Measurements from ENCODE around the gene BUB1B.

BUB1B gene

GRCh38 chr15:40234783-40235182 is 73.9 kb downstream of the BUB1B start:
- no peak for TF ChIP-seq CTCF (IDR thresholded peaks at IDR 0.05)
- peaks cover 18% of the 10 kb centered on the region for H3K27me3 ChIP-seq
- peak overlapping the region; percentile 10 to 40 for H3K4me3 ChIP-seq (ENCODE audit: low read depth in 1 of 2, low read length in 1 of 2)
- peaks cover 31 to 44% of the 10 kb centered on the region in 2 experiments for H3K4me1 ChIP-seq (ENCODE audit: control insufficient read depth in 1 of 2, insufficient read depth in 1 of 2, low read depth in 1 of 2, low read length in 1 of 2)
- H3K36me3 ChIP-seq = no peaks in the 10 kb centered on the region
- no peaks in the 10 kb centered on the region for H3K9me3 ChIP-seq
- peak overlapping the region; percentile 81 for H3K27ac ChIP-seq

- Histone ChIP-seq H3K27ac (peak overlapping the region; percentile 81), H3K4me1 (ENCODE audit: control insufficient read depth in 1 of 2, insufficient read depth in 1 of 2, low read depth in 1 of 2, low read length in 1 of 2) (peaks cover 31 to 44% of the 10 kb centered on the region in 2 experiments), H3K4me3 (ENCODE audit: low read depth in 1 of 2, low read length in 1 of 2) (peak overlapping the region; percentile 10 to 40), H3K36me3 (no peaks in the 10 kb centered on the region), H3K9me3 (no peaks in the 10 kb centered on the region), H3K27me3 (peaks cover 23% of the 10 kb centered on the region)
- no peak for TF ChIP-seq CTCF (IDR thresholded peaks at IDR 0.05)
Measured at GRCh38 chr15:40235201-40235885, 74.5 kb downstream of the BUB1B start.

GRCh38 chr15:40238532-40239403 is 77.9 kb downstream of the BUB1B start, which contains the start of gene PAK6:
Gene PAK6, plus strand, starts transcription at chr15:40239063. Its CDS starts 25,723 bp downstream, at chr15:40264786.
- Histone ChIP-seq H3K4me1 (ENCODE audit: control insufficient read depth in 1 of 2, insufficient read depth in 1 of 2, low read depth in 1 of 2, low read length in 1 of 2) (peaks cover 28 to 35% of the 10 kb centered on the region in 2 experiments), H3K4me3 (ENCODE audit: low read depth in 1 of 2, low read length in 1 of 2) (peak within 1 kb of the TSS in 1 of 2 experiments; percentile 10), H3K9me3 (no peaks in the 10 kb centered on the region), H3K36me3 (no peaks in the 10 kb centered on the region), H3K27ac (no peak within 1 kb of the TSS), H3K27me3 (peaks cover 26% of the 10 kb centered on the region)
- TF ChIP-seq CTCF (IDR thresholded peaks at IDR 0.05) = no peak

- peaks cover 26% of the 10 kb centered on the region for H3K27me3 ChIP-seq
- peaks cover 23 to 29% of the 10 kb centered on the region in 2 experiments for H3K4me1 ChIP-seq (ENCODE audit: control insufficient read depth in 1 of 2, insufficient read depth in 1 of 2, low read depth in 1 of 2, low read length in 1 of 2)
- no peak overlapping the region for H3K27ac ChIP-seq
- H3K9me3 ChIP-seq = no peaks in the 10 kb centered on the region
- peak overlapping the region in 1 of 2 experiments; percentile 10 for H3K4me3 ChIP-seq (ENCODE audit: low read depth in 1 of 2, low read length in 1 of 2)
- TF ChIP-seq CTCF (IDR thresholded peaks at IDR 0.05) = no peak
- H3K36me3 ChIP-seq = no peaks in the 10 kb centered on the region
Measured at GRCh38 chr15:40239404-40239692, 78.5 kb downstream of the BUB1B start.

- no peak for TF ChIP-seq CTCF (IDR thresholded peaks at IDR 0.05)
- peaks cover 26% of the 10 kb centered on the region for H3K27me3 ChIP-seq
- no peak overlapping the region for H3K4me3 ChIP-seq (ENCODE audit: low read depth in 1 of 2, low read length in 1 of 2)
- no peaks in the 10 kb centered on the region for H3K36me3 ChIP-seq
- peaks cover 17 to 23% of the 10 kb centered on the region in 2 experiments for H3K4me1 ChIP-seq (ENCODE audit: control insufficient read depth in 1 of 2, insufficient read depth in 1 of 2, low read depth in 1 of 2, low read length in 1 of 2)
- H3K9me3 ChIP-seq = no peaks in the 10 kb centered on the region
- no peak overlapping the region for H3K27ac ChIP-seq
Measured at GRCh38 chr15:40239693-40240618, 79.1 kb downstream of the BUB1B start.

Measured in neutrophil (primary cell).